Right forelimb (tissue), 1 donor: ENCODE measurements around the gene FBP1.

Experiments used
- DNase-seq: peaks from one replicate; pipeline ENCODE4 v3.0.0-alpha.2; 2018

The FBP1 gene

GRCh38 chr9:94655739-94656138 is 16.4 kb upstream of the FBP1 start:
- no peak for DNase-seq

DNA sequence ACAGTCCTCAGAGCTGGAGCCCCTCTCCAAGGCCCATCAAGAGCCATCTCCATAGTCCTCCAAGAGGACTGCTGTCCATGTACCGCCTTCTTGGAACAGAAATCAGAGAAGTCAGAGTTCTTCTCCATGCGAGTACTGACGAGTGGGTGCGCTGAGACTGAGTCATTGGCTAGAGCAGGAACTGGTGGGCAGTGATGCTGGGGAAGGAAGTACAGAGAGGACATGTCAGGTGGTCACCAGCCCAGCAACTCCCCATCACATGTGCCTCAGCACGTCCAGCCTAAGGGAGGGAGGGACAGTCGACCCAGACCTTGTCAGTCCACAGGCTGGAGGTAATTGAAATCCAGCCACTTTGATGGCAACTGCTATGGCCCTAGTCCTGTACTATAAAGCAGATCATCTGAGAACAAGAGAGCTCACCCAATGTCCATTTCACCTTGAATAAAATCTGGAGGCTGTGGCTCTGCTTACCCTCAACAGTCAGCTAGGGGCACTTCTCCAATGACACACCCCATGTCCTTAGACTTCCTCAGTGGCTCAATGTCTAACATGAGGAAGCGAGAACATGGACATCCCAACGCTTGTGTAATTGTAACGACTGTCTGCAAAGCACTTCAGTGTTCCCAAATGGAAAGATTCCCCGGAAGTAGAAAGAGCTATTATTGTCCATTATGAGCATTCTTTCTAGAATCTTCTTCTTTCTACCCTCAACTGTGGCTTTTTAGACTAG is 15.0 kb upstream of the FBP1 start:
- DNase-seq = no peak

DNA sequence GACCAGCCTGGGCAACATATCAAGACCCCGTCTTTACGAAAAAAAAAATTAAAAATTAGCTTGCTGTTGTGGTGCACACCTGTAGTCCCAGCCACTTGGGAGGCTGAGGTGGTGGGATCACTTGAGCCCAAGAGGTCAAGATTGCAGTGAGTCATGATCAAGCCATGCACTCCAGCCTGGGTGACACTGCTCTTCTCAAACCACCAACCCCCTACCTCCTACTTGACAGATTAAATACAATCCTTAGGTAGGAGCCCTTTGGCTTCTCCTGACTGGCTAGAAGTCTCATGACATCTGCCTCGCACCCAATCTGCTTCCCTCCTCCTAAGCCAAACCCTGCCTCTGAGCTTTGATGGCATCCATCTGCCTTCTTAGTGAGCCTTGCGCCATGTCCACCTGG is 11.6 kb upstream of the FBP1 start:
- no peak for DNase-seq

DNA sequence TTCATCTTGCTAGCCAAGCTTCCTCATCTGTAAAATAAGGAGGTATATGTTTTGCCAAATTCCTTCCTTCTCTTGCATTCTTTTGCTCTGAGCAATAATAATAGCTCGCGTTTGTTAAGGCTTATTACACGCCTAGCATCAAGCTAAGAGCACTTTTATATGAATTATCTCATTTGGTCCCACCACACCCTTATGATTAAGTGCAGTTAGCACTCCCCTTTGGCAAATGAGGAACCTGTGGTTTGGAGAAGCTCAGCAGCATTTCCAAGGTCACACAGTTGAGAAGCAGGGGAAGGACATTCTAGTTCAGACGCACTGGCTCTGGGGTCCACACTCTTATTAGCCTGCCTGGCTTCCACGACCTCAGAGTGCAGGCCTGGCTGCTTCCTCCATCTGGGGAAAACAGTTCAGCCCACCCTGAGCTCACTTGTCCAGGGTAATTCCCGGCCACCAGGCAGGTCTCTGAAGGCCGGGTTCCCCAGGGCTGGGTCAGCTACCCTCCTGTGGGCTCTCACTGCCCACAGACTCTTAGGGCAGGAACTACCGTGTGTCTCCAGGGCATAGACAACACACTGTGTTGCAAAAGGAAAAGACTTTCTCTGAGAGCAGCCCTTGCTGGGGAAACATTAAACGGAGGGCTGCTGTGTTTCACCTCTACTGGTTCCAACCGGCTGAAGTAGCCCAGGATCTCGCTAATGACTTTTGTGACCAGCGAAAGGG is 9.9 kb upstream of the FBP1 start:
- no peak for DNase-seq

DNA sequence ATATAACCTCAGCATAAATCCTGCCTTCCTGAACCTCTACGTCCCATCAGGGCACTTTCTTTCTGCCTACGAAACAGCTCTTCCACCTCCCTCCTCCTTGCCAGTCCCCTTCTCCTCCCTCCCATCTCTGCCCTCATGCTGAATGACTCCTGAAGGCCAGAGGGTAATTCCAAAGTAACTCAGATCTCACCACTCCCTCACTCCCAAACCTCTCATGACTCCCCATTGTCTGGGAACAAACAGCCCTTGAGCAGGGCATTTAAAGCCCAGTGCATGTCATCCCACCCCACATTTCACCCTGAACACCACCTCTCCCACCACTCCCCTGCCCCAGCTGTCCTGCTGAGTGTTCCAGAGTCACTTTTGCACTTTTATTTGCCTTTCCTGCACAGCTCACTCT is 8.9 kb upstream of the FBP1 start:
- no peak for DNase-seq

GRCh38 chr9:94645901-94646300 is 6.6 kb upstream of the FBP1 start:
- DNase-seq = no peak

- no peak for DNase-seq
Measured at GRCh38 chr9:94644543-94644942, 5.2 kb upstream of the FBP1 start.

GRCh38 chr9:94643741-94644140 is 4.4 kb upstream of the FBP1 start:
- no peak for DNase-seq

- no peak for DNase-seq
Measured at GRCh38 chr9:94643176-94643575, 3.9 kb upstream of the FBP1 start.

GRCh38 chr9:94642501-94642900 is 3.2 kb upstream of the FBP1 start:
- DNase-seq = no peak

DNA sequence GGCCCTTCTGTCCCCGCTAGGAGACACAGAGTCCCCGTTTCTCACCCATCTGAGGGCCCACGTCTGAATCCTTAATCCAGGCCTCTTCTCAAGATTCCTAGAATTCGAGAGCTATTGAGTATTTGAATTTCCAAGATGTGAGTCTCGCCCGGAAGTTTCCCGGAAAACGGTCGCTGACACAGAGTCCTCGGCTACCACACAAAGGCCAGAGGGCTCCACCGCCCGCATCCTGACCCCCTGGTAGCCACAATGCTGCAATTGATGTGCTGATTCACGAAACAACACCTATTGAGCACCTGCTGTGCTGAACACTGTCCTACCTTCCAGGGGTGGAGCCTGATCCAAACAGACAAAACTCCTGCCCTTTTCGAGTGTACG is 670 bp upstream of the FBP1 start:
- DNase-seq = no peak

DNA sequence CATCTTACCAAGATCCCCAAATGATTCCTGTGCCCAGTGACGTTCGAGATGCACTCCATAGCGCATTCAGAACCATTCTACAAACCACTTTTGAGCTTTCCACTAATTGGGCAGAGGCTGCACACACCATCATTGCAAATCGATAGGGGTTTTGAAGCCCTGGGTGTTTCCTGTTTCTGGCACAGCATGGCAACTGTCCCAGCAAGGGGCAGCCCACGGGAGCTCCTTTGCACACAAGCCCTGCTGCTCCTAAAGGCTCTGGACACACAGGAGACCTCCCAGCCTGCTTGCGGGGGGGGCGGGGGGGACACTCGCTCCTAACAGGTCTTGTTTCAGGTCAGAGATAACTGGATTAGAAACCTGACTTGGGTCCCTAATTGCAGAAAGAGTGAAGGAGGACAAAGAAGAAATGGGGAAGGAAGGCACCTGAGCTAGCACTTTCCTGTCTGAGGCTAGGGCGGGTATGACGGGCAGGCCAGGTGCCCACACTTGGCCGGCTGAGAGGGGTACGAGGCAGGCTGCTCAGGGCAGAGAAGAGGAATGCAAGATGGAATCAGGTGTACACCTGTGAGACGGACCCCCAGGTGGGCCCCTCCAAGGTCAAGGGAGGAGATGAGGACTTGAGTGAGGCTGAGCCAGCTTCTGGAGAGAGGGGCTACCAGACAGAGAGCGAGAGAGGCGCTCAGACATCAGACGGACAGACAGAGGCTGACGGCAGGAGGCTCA is 820 bp downstream of the FBP1 start:
- peak; percentile 20 for DNase-seq

DNA sequence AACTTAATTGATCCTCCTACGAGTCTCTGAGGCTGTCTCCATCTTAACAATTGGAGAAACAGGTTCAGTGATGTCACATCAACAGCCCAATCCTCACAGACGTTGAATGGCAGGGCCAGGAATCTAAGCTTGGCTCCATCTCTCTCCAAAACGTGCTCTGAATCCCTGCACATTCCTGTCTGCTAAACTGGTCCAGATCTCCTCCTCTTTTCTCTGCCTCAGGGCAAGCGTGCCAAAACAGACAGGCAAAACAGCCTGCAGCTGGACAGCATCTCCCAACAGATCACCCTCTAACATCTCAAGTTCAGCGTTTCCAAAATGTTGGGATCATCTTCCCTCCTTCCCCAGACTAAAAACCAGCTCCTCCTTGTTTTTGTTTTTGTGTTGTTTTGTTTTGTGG is 6.6 kb downstream of the FBP1 start:
- DNase-seq = peak; percentile 60

DNA sequence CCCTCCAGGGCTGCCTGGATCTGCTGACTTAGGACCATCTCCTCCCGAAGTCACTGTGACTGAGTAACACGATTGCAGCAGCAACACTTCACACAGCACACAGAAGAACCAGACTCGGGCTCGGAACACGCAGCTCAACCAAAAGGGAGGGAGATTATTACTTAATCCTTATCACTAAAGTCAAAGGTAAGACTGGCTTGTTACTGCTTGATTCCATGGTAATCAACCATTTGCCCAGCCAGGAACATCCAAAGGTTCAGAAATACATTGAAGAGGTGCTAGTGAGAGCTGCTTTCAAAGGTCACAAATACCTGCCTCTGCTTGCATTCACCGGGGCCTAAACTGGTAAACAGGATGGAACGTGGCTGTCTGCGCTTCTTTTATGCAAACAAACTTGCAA is 7.7 kb downstream of the FBP1 start:
- no peak for DNase-seq

DNA sequence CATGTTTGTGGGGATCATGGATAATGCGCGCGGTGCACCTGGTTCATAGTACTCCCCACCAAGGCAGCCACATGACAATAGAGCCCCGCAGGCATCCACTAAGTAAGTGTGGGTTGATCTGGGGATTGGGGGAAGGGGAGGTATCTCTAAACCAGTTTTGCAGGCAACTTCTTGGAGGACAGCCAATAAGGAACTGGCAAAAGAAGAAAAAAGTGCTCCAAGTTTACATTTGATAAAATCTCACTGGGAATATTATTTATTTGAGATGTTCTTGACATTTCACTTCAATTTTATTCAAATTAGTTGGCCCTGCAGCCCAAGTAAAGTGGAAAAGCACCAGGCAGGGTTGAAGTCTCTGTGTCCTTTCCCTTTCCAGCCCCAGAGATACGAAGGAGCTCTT is 8.5 kb downstream of the FBP1 start:
- no peak for DNase-seq

DNA sequence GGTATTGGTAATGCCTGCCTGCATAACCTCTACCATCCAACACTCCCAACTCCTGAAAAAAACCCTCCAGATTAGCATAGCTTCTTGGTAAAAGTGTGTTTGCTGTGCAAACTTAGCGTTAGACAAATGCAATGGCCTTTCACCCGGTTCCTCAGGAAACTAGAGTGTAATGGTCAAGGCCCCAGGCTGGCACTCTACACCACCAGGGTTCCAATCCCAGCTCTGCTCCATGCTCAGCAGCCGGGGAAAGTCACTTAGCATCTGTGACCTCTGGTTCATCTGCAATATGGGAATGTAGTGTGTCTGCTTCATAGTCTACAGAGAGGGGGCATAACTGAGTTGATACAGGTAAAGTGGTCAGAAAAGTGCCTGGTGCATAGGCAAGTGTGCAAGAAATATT is 9.0 kb downstream of the FBP1 start:
- no peak for DNase-seq

DNA sequence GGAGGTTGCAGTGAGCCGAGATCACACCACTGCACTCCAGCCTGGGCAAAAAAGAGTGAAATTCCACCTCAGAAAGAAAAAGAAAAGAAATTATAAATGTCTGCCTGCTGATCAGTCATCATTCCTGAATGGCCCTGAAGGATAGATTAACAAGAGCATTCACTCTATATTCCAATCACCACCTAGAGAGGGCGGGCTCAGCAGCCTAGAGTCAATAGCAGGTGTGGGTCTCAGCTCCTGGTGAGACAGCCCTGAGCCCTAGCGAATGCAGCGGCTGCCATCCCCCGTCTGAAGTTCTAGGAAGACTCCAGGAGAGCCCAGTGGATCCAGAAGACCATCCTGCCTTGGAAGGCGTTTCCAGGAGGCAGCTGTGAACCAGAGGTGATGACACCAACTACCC is 12.0 kb downstream of the FBP1 start:
- no peak for DNase-seq

- no peak for DNase-seq
Measured at GRCh38 chr9:94625835-94626234, 13.5 kb downstream of the FBP1 start.

GRCh38 chr9:94624629-94625028 is 14.7 kb downstream of the FBP1 start:
- DNase-seq = no peak

DNA sequence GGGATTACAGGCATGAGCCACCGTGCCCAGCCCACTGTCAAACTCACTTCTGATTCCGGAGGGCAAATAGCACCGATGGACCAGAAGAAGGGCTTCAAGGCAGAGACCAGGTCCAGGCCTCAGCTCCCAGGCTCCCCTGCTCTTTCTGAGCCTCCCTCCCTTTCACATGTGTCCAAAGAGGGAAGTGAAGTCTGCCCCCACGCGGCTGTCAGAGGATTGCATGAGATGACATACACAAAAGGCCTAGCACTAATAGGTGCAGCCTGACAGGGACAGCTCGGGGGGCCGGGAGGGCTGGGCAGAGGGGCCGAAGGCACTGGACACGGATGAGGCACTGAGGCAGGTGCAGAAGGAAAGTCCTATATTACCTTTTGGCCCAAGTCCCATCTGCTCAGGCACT is 16.1 kb downstream of the FBP1 start:
- DNase-seq = no peak

GRCh38 chr9:94622087-94622800 is 17.1 kb downstream of the FBP1 start:
- DNase-seq = no peak

DNA sequence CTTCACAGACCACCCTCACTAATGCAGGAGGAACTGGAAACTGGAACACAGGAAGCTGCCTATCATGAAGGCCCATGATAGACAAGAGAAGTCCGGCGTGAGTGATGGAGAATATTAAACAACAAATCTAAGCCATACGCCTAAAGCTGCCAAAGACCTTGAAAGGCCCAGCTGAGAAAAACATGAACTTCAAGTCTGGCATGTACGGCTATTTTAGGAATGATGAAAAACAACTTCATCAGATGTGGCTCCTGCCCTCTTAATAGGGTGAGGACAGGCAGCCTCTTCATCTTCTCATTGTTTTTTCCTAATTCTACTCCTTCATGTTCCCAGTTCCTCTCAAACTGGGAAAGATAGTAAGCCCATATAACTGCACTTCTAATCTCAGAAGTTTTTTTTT is 20.3 kb downstream of the FBP1 start:
- DNase-seq = no peak

GRCh38 chr9:94613003-94613402 is 26.3 kb downstream of the FBP1 start:
- no peak for DNase-seq

GRCh38 chr9:94612071-94612470 is 27.2 kb downstream of the FBP1 start:
- DNase-seq = no peak
